ENCODE results near the gene MRTFB. TPM values are rescaled to one million over a fixed set of nuclear protein-coding genes. Genes with fewer than 3 reads are reported as not detected.

MRTFB gene
- total and polyA plus RNA-seq, 4 experiments from 2014 or later: 6.1 to 26.7 (median 15.6) TPM

DNA sequence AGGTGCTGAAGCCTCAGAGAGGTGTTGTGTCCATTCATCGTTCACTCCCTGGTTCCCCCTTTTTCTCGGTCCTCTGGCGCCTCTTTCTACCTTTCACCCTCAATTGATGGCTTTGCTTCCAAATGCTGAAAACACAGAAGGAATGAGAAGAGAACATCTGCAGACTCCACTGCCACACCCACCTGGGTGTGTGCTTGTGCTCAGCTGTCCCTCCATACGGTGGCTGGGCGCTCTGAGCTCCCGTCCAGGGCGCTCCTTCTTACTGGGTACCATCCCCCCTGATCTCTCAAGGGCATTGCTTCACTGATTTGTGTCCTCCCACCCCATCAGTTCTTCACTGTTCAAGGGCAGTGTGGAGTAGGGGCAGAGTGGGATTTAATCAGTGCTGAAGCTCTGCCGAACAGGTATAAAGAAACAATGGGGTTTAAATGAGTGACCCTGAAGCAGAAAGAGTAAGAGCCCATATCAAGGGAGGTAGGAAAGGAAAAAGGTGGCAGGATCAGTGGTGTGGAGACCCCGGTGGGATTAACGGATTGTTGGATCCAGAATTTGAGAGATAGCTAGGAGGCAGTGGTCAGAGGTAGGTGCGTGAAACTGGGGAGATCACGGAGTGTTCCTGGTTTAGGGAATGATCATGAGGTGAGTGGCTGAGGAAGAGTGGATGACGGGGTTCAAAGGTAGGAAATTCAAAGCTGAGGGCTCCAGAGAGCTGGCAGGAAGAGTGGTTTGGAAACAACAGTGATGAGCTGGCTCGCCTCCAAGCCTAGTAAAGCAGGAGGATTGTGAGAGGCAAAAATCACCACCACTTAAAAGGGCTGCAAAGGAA is 40.8 kb downstream of the MRTFB start:
- H3K27ac Mint-ChIP-seq: peak overlapping the region in 4 of 7 donors; percentile 27 to 84 (median 40)
- no peaks in the 10 kb centered on the region for H3K36me3 ChIP-seq (ENCODE audit: insufficient read depth, low read length)
- no peaks in the 10 kb centered on the region for H3K27me3 ChIP-seq (ENCODE audit: insufficient read depth, low read length)
- H3K4me3 Mint-ChIP-seq: peak overlapping the region in 1 of 8 donors; percentile 13
- ChIA-PET POLR2A (ENCODE audit: partially characterized antibody) (no interaction called here), CTCF (ENCODE audit: partially characterized antibody) (no interaction called here)
- intact Hi-C loops (cut with micrococcal nuclease): no loop called here
- H3K4me1 ChIP-seq (ENCODE audit: insufficient read depth, low read length): no peaks in the 10 kb centered on the region
- DNase-seq: no peak
- peaks cover 24 to 42% (median 30%) of the 10 kb centered on the region in 4 donors for H3K4me1 Mint-ChIP-seq
- H3K36me3 Mint-ChIP-seq: no peaks in the 10 kb centered on the region
- H3K9me3 Mint-ChIP-seq: no peaks in the 10 kb centered on the region
- H3K27ac ChIP-seq (ENCODE audit: low read depth, low read length): no peak overlapping the region
- no peaks in the 10 kb centered on the region for H3K27me3 Mint-ChIP-seq
- H3K9me3 ChIP-seq (ENCODE audit: control insufficient read depth in 1 of 2, low read length in 2 of 2): no peaks in the 10 kb centered on the region
- no peak overlapping the region for H3K4me3 ChIP-seq (ENCODE audit: low read length in 2 of 2)

DNA sequence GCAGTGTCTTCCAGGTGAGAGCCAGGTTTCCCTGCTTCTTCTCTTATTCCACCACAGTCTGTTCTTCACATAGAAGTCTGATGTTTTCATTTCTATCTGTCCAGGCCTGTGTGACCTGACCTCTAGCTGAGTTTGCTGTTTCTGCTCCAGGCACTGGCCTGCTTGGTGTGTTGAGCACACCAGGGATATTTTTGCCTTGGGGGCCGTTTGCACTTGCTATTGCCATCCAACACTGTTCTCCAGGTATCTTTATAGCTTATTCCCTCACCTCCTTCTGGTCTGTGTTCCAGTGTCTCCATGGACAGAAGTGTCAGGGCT is 41.4 kb downstream of the MRTFB start:
- H3K27ac ChIP-seq (ENCODE audit: low read depth, low read length): no peak overlapping the region
- Mint-ChIP-seq H3K36me3 (no peaks in the 10 kb centered on the region), H3K4me3 (no peak overlapping the region), H3K27me3 (no peaks in the 10 kb centered on the region), H3K4me1 (peaks cover 23 to 37% (median 28%) of the 10 kb centered on the region in 4 donors), H3K27ac (no peak overlapping the region), H3K9me3 (no peaks in the 10 kb centered on the region)
- H3K4me3 ChIP-seq (ENCODE audit: low read length in 2 of 2): no peak overlapping the region
- ChIA-PET CTCF (ENCODE audit: partially characterized antibody) (no interaction called here), POLR2A (ENCODE audit: partially characterized antibody) (no interaction called here)
- H3K4me1 ChIP-seq (ENCODE audit: insufficient read depth, low read length): no peaks in the 10 kb centered on the region
- H3K36me3 ChIP-seq (ENCODE audit: insufficient read depth, low read length): no peaks in the 10 kb centered on the region
- intact Hi-C loops (cut with micrococcal nuclease): no loop called here
- DNase-seq: no peak
- no peaks in the 10 kb centered on the region for H3K27me3 ChIP-seq (ENCODE audit: insufficient read depth, low read length)
- H3K9me3 ChIP-seq (ENCODE audit: control insufficient read depth in 1 of 2, low read length in 2 of 2): no peaks in the 10 kb centered on the region

DNA sequence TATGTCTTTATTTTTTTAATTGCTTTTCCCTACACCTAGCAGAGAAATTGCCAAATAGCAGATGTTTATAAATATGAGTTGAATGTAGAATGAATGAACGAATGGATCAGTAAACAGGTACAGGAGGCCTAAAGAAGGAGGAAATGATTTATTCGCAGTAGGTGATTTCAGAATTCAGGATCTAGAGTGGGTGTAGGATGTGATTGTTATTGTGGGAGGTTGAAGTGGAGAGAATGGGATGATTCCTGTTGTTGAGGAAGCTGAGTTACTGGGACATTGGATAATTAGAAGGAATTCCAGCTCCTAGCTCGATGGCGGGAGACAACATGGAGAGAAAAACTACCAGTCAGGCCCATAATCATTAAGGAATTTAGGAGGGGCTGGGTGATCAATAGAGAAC is 42.2 kb downstream of the MRTFB start:
- POLR2A ChIA-PET (ENCODE audit: partially characterized antibody): no interaction called here
- no peaks in the 10 kb centered on the region for H3K9me3 Mint-ChIP-seq
- H3K9me3 ChIP-seq (ENCODE audit: control insufficient read depth in 1 of 2, low read length in 2 of 2): no peaks in the 10 kb centered on the region
- no peak overlapping the region for H3K4me3 ChIP-seq (ENCODE audit: low read length in 2 of 2)
- H3K27ac Mint-ChIP-seq: peak overlapping the region in 1 of 7 donors; percentile 80
- CTCF ChIA-PET (ENCODE audit: partially characterized antibody): no interaction called here
- H3K36me3 ChIP-seq (ENCODE audit: insufficient read depth, low read length): no peaks in the 10 kb centered on the region
- no peak overlapping the region for H3K27ac ChIP-seq (ENCODE audit: low read depth, low read length)
- H3K4me3 Mint-ChIP-seq: no peak overlapping the region
- no peak for DNase-seq
- no peaks in the 10 kb centered on the region for H3K27me3 ChIP-seq (ENCODE audit: insufficient read depth, low read length)
- H3K4me1 ChIP-seq (ENCODE audit: insufficient read depth, low read length): no peaks in the 10 kb centered on the region
- intact Hi-C loops (cut with micrococcal nuclease): no loop called here
- peaks cover 17 to 34% (median 23%) of the 10 kb centered on the region in 4 donors for H3K4me1 Mint-ChIP-seq
- no peaks in the 10 kb centered on the region for H3K27me3 Mint-ChIP-seq
- H3K36me3 Mint-ChIP-seq: no peaks in the 10 kb centered on the region

DNA sequence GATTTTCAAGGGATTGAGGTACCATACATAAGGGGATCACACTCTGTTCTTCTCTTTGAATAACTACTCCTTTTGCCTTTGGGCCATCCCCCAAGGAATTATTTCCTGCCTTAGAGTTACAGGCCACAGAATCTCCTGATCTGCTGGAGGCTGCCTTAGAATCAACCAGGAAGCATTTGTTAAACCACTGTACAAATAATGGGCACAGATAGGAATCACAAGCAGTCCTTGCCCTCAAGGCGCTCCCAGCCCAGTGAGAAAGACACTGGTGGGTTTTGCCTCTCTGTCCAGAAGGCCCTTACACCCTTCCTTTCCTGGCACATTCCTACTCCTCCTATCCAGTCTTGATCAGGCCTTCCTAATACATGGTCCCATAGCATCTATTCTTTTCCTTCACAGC is 45.9 kb downstream of the MRTFB start:
- H3K27me3 Mint-ChIP-seq: no peaks in the 10 kb centered on the region
- DNase-seq: no peak
- H3K27me3 ChIP-seq (ENCODE audit: insufficient read depth, low read length): no peaks in the 10 kb centered on the region
- H3K27ac ChIP-seq (ENCODE audit: low read depth, low read length): no peak overlapping the region
- ChIA-PET CTCF (ENCODE audit: partially characterized antibody) (no interaction called here), POLR2A (ENCODE audit: partially characterized antibody) (no interaction called here)
- H3K4me1 ChIP-seq (ENCODE audit: insufficient read depth, low read length): no peaks in the 10 kb centered on the region
- H3K4me3 ChIP-seq (ENCODE audit: low read length in 2 of 2): no peak overlapping the region
- H3K9me3 ChIP-seq (ENCODE audit: control insufficient read depth in 1 of 2, low read length in 2 of 2): no peaks in the 10 kb centered on the region
- H3K4me1 Mint-ChIP-seq: peaks cover 9 to 13% (median 10%) of the 10 kb centered on the region in 4 donors
- peaks cover 0 to 8% (median 3%) of the 10 kb centered on the region in 8 donors for H3K9me3 Mint-ChIP-seq
- intact Hi-C loops (cut with micrococcal nuclease): no loop called here
- H3K36me3 Mint-ChIP-seq: peaks cover 0 to 13% of the 10 kb centered on the region in 2 donors
- no peaks in the 10 kb centered on the region for H3K36me3 ChIP-seq (ENCODE audit: insufficient read depth, low read length)
- H3K4me3 Mint-ChIP-seq: no peak overlapping the region
- H3K27ac Mint-ChIP-seq: no peak overlapping the region

DNA sequence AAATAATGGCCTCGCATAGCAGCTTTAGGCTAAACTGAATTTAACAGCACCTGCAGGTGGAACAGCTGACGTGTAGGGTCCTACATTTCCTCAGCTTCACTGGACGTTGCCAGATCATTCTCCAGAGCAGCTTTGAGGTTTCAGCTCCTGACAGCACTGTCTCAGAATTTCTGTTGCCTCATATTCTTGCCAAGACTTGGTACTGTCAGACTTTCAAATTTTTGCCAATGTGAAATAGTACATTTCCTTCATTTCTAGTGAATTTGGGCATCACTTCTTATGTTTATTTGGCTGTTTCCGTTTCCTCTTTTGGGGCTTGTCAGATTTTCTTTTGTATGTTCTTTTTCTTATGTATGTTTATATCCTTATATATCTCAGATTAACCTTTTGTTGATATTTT is 48.7 kb downstream of the MRTFB start:
- Histone ChIP-seq H3K27me3 (ENCODE audit: insufficient read depth, low read length) (no peaks in the 10 kb centered on the region), H3K27ac (ENCODE audit: low read depth, low read length) (no peak overlapping the region), H3K36me3 (ENCODE audit: insufficient read depth, low read length) (no peaks in the 10 kb centered on the region), H3K9me3 (ENCODE audit: control insufficient read depth in 1 of 2, low read length in 2 of 2) (no peaks in the 10 kb centered on the region), H3K4me3 (ENCODE audit: low read length in 2 of 2) (no peak overlapping the region), H3K4me1 (ENCODE audit: insufficient read depth, low read length) (no peaks in the 10 kb centered on the region)
- Mint-ChIP-seq H3K36me3 (peaks cover 0 to 17% of the 10 kb centered on the region in 2 donors), H3K9me3 (peaks cover 0 to 8% (median 3%) of the 10 kb centered on the region in 8 donors), H3K4me3 (no peak overlapping the region), H3K4me1 (peaks cover 0 to 11% (median 8%) of the 10 kb centered on the region in 4 donors), H3K27me3 (no peaks in the 10 kb centered on the region), H3K27ac (no peak overlapping the region)
- ChIA-PET POLR2A (ENCODE audit: partially characterized antibody) (no interaction called here), CTCF (ENCODE audit: partially characterized antibody) (no interaction called here)
- DNase-seq: no peak
- intact Hi-C loops (cut with micrococcal nuclease): loop anchor here (10.0 kb wide), 1 partner anchor 65 kb away; no protein-coding TSS in a partner anchor

DNA sequence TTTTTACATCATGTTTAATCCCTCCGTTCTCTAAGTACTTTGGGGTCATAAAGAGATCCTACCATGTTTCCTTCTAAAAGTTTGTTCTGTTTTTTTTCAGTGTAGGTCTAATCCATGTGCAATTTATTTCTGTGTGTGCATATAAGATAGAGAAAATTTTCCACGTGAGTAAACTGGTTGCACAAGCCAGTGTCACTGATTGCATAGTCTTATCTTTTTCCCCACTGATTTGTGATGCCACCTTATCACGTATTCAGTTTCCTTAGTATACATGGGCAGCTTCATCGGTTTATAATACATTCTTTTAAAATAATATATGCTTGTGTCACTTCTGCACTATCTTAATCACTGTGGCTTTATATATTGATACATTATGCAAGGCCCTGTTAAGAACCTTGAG is 49.2 kb downstream of the MRTFB start:
- Mint-ChIP-seq H3K27ac (no peak overlapping the region), H3K4me1 (peaks cover 4 to 11% (median 9%) of the 10 kb centered on the region in 4 donors), H3K27me3 (no peaks in the 10 kb centered on the region), H3K9me3 (peaks cover 0 to 8% (median 3%) of the 10 kb centered on the region in 8 donors), H3K36me3 (peaks cover 0 to 17% of the 10 kb centered on the region in 2 donors), H3K4me3 (no peak overlapping the region)
- no peaks in the 10 kb centered on the region for H3K4me1 ChIP-seq (ENCODE audit: insufficient read depth, low read length)
- H3K27me3 ChIP-seq (ENCODE audit: insufficient read depth, low read length): no peaks in the 10 kb centered on the region
- H3K27ac ChIP-seq (ENCODE audit: low read depth, low read length): no peak overlapping the region
- no peak overlapping the region for H3K4me3 ChIP-seq (ENCODE audit: low read length in 2 of 2)
- ChIA-PET POLR2A (ENCODE audit: partially characterized antibody) (no interaction called here), CTCF (ENCODE audit: partially characterized antibody) (no interaction called here)
- intact Hi-C loops (cut with micrococcal nuclease): loop anchor here (10.0 kb wide), 1 partner anchor 64 kb away; no protein-coding TSS in a partner anchor
- H3K9me3 ChIP-seq (ENCODE audit: control insufficient read depth in 1 of 2, low read length in 2 of 2): no peaks in the 10 kb centered on the region
- no peaks in the 10 kb centered on the region for H3K36me3 ChIP-seq (ENCODE audit: insufficient read depth, low read length)
- no peak for DNase-seq

DNA sequence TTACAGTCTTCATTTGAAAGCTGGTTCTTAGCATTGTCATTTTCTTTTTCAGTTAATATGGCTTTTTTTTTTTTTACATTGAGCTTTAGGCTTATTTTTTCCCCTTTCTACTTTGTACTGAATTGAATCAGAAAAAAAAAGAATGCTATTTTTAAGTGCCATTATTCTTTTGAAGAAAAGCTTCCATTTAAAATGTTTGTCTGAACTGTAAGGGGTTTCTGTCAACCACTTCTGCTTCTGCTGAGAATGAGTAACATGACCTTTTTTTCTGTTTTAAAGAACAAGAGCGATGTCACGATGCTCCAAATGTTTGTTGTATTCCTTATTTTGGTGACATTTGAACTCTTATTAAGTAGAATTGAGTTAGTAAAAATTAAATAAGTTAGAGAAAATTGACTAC is 50.0 kb downstream of the MRTFB start:
- H3K9me3 Mint-ChIP-seq: peaks cover 0 to 8% (median 3%) of the 10 kb centered on the region in 8 donors
- ChIA-PET POLR2A (ENCODE audit: partially characterized antibody) (no interaction called here), CTCF (ENCODE audit: partially characterized antibody) (no interaction called here)
- H3K4me1 Mint-ChIP-seq: peaks cover 4 to 12% (median 9%) of the 10 kb centered on the region in 4 donors
- Histone ChIP-seq H3K4me1 (ENCODE audit: insufficient read depth, low read length) (no peaks in the 10 kb centered on the region), H3K27me3 (ENCODE audit: insufficient read depth, low read length) (no peaks in the 10 kb centered on the region), H3K36me3 (ENCODE audit: insufficient read depth, low read length) (no peaks in the 10 kb centered on the region), H3K4me3 (ENCODE audit: low read length in 2 of 2) (no peak overlapping the region), H3K27ac (ENCODE audit: low read depth, low read length) (no peak overlapping the region), H3K9me3 (ENCODE audit: control insufficient read depth in 1 of 2, low read length in 2 of 2) (no peaks in the 10 kb centered on the region)
- intact Hi-C loops (cut with micrococcal nuclease): loop anchor here (10.0 kb wide), 1 partner anchor 64 kb away; no protein-coding TSS in a partner anchor
- no peaks in the 10 kb centered on the region for H3K27me3 Mint-ChIP-seq
- H3K36me3 Mint-ChIP-seq: peaks cover 0 to 17% of the 10 kb centered on the region in 2 donors
- H3K4me3 Mint-ChIP-seq: no peak overlapping the region
- no peak overlapping the region for H3K27ac Mint-ChIP-seq
- no peak for DNase-seq

Measured in CD4-positive, alpha-beta memory T cell (primary cell).